GM19099 (cell line): ENCODE data around the gene SRSF3.

Experiments
- POLR2A ChIP-seq: IDR thresholded peaks from 3 replicates; pipeline ENCODE4 v1.6.1; 2011; ENCODE audit warnings: low read depth; ENCODE audit not compliant: insufficient read length; ENCODE audit errors: extremely low read depth

Gene SRSF3

GRCh38 chr6:36610041-36610955 is 16.1 kb downstream of the SRSF3 start:
- TF ChIP-seq POLR2A = no peak

GRCh38 chr6:36610956-36611336 is 16.8 kb downstream of the SRSF3 start:
- TF ChIP-seq POLR2A = no peak

DNA sequence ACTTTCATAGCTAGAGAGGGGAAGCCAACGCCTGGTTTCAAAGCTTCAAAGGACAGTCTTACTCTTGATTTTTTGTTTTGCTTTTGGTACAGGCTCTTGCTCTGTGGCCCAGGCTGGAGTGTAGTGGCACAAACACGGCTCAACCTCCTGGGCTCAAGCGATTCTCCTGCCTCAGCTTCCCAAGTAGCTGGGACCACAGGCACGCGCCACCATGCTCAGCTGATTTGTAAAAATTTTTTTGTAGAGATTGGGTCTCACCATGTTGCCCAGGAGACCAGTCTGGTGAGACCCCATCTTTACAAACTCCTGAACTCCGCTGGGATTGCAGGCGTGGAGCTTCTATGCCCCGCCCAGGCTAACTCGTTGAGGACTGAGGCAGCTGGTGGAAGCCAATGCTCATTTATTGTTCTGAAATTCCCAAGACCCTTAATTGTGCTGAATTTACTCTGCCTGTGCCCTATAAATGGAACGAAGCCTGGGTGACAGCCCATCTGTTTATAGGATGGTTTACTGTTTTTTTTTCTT is 18.0 kb downstream of the SRSF3 start:
- TF ChIP-seq POLR2A = no peak

GRCh38 chr6:36613200-36613995 is 19.2 kb downstream of the SRSF3 start:
- TF ChIP-seq POLR2A = no peak

- TF ChIP-seq POLR2A = no peak
These were observed 21.0 kb downstream of the SRSF3 start for GRCh38 chr6:36615018-36615761.

- TF ChIP-seq POLR2A = no peak
These were observed 22.8 kb downstream of the SRSF3 start for GRCh38 chr6:36616893-36617521.

GRCh38 chr6:36618366-36619355 is 24.5 kb downstream of the SRSF3 start:
- no peak for TF ChIP-seq POLR2A

DNA sequence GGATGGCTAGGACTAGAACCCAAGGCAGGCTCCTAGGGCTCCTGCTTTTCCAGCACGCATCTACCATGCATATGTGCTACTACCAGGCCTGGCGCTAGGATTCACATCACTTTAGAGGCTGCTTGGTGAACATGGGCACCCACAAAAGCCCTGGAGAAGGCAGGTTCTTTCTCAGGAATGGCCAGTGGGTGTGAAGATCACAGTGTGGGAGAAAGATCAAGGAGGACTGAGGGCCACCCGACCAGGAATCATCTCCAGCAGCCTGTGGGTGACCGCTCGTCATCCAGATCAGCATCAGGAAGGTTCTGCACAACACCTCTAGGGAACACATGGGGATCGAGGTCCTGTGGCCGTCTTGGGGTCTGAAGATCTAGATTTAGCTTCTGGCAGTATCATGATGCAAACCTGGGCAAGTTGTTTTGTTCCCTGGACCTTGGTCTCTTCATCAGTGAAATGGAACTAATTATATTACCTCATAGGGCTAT is 27.3 kb downstream of the SRSF3 start:
- TF ChIP-seq POLR2A = no peak

GRCh38 chr6:36622901-36623546 is 28.9 kb downstream of the SRSF3 start:
- TF ChIP-seq POLR2A = no peak

GRCh38 chr6:36623547-36624459 is 29.6 kb downstream of the SRSF3 start:
- TF ChIP-seq POLR2A = no peak

- no peak for TF ChIP-seq POLR2A
These were observed 30.4 kb downstream of the SRSF3 start for GRCh38 chr6:36624461-36625157.
